ENCODE data around the gene CHTOP. TPM values are rescaled to one million over a fixed set of nuclear protein-coding genes. Genes with fewer than 3 reads are reported as not detected.

The CHTOP gene
- total and polyA plus RNA-seq, 2 of the 13 experiments (the other 11 are each of a cell fraction or from before 2014, with no cell fraction given), result 38.0 to 51.9 TPM

- TF ChIP-seq ZBTB33 (CRISPR knock-in tag; IDR thresholded peaks at IDR 0.05) (no peak), ZSCAN25 (CRISPR knock-in tag; IDR thresholded peaks at IDR 0.05) (no peak), NFIB (CRISPR knock-in tag; IDR thresholded peaks at IDR 0.05; ENCODE audit: borderline replicate concordance) (no peak), KIAA2018 (CRISPR knock-in tag; IDR thresholded peaks at IDR 0.05; ENCODE audit: borderline replicate concordance) (no peak), ZNF235 (CRISPR knock-in tag; IDR thresholded peaks at IDR 0.05; ENCODE audit: borderline replicate concordance) (no peak), ZBTB38 (CRISPR knock-in tag; IDR thresholded peaks at IDR 0.05) (peak; percentile 28; the same call in 1 of the 2 replicates), CCAR2 (optimal IDR thresholded peaks at IDR 0.05; ENCODE audit: low read depth, low read length) (no peak), MATR3 (CRISPR knock-in tag; IDR thresholded peaks at IDR 0.05) (no peak), MED13 (CRISPR knock-in tag; IDR thresholded peaks at IDR 0.05) (no peak), POLR2A (IDR thresholded peaks at IDR 0.05; ENCODE audit: insufficient read depth in 1 of 2, low read depth in 2 of 2, low read length in 2 of 2) (no peak), ZNF543 (CRISPR knock-in tag; IDR thresholded peaks at IDR 0.05) (no peak), ZKSCAN1 (IDR thresholded peaks at IDR 0.05; ENCODE audit: low read length) (no peak), ZNF605 (CRISPR knock-in tag; IDR thresholded peaks at IDR 0.05) (0 out of 2 replicates have a peak, but pooled peaks have one; percentile 23), ZNF891 (CRISPR knock-in tag; IDR thresholded peaks at IDR 0.05) (0 out of 2 replicates have a peak, but pooled peaks have one; percentile 23), JUND (CRISPR knock-in tag; IDR thresholded peaks at IDR 0.05) (no peak), SP2 (CRISPR knock-in tag; IDR thresholded peaks at IDR 0.05) (no peak), BATF2 (CRISPR knock-in tag; IDR thresholded peaks at IDR 0.05) (no peak), ZNF441 (CRISPR knock-in tag; IDR thresholded peaks at IDR 0.05; ENCODE audit: borderline replicate concordance) (no peak), REXO4 (CRISPR knock-in tag; IDR thresholded peaks at IDR 0.05; ENCODE audit: borderline replicate concordance) (no peak)
Measured at GRCh38 chr1:153616144-153616916, 17.5 kb upstream of the CHTOP start, which contains the start of gene S100A14 (continued).

All from HepG2 (cell line).